Measurements from ENCODE around the gene DOCK2.
"Not testable (repeated sequence)": the region's sequence is repeated elsewhere in the genome, so short reads cannot be mapped to it uniquely, and the experiment has no call there.

Gene DOCK2

GRCh38 chr5:169832845-169833244 lies 195.8 kb downstream of the DOCK2 start:
- no peak for DNase-seq

GRCh38 chr5:169833681-169834292 lies 196.7 kb downstream of the DOCK2 start:
- DNase-seq = not testable (repeated sequence)

GRCh38 chr5:169834540-169834939 lies 197.5 kb downstream of the DOCK2 start:
- not testable (repeated sequence) for DNase-seq

GRCh38 chr5:169836835-169837536 lies 199.9 kb downstream of the DOCK2 start:
- no peak for DNase-seq

GRCh38 chr5:169837686-169838085 lies 200.6 kb downstream of the DOCK2 start:
- no peak for DNase-seq

- no peak for DNase-seq
These were observed 201.6 kb downstream of the DOCK2 start for GRCh38 chr5:169838688-169839087.

GRCh38 chr5:169840405-169840804 lies 203.3 kb downstream of the DOCK2 start:
- DNase-seq = no peak

- DNase-seq = no peak
These were observed 205.6 kb downstream of the DOCK2 start for GRCh38 chr5:169842699-169843098.

GRCh38 chr5:169847519-169847918 lies 210.4 kb downstream of the DOCK2 start:
- no peak for DNase-seq

GRCh38 chr5:169848271-169848670 lies 211.2 kb downstream of the DOCK2 start:
- no peak for DNase-seq

GRCh38 chr5:169848792-169849191 lies 211.7 kb downstream of the DOCK2 start:
- DNase-seq = no peak

- DNase-seq = no peak
These were observed 213.3 kb downstream of the DOCK2 start for GRCh38 chr5:169850409-169850808.

GRCh38 chr5:169851321-169851850 lies 214.3 kb downstream of the DOCK2 start:
- DNase-seq = no peak

GRCh38 chr5:169856571-169856970 lies 219.5 kb downstream of the DOCK2 start:
- no peak for DNase-seq

GRCh38 chr5:169860585-169860984 lies 223.5 kb downstream of the DOCK2 start:
- DNase-seq = no peak

GRCh38 chr5:169861433-169861832 lies 224.4 kb downstream of the DOCK2 start:
- DNase-seq = no peak

GRCh38 chr5:169861934-169862333 lies 224.9 kb downstream of the DOCK2 start:
- DNase-seq = no peak

GRCh38 chr5:169862391-169862811 lies 225.3 kb downstream of the DOCK2 start:
- no peak for DNase-seq

GRCh38 chr5:169864483-169864882 lies 227.4 kb downstream of the DOCK2 start:
- DNase-seq = no peak

- no peak for DNase-seq
These were observed 230.3 kb downstream of the DOCK2 start for GRCh38 chr5:169867347-169867746.

- DNase-seq = no peak
These were observed 232.0 kb downstream of the DOCK2 start for GRCh38 chr5:169869066-169869465.

GRCh38 chr5:169870211-169870610 lies 233.1 kb downstream of the DOCK2 start:
- no peak for DNase-seq

GRCh38 chr5:169871826-169872490 lies 234.9 kb downstream of the DOCK2 start:
- DNase-seq = no peak

GRCh38 chr5:169873642-169874041 lies 236.6 kb downstream of the DOCK2 start:
- DNase-seq = no peak
